Stimulated activated CD4-positive, alpha-beta T cell treated with anti-CD3 and anti-CD28 coated beads, Interleukin-12 subunit alpha, Interleukin-12 subunit beta, amount 100 ng/mL, for 4 hours (primary cell): Measurements from ENCODE around the gene TPRG1.

Experiments used
- DNase-seq: peaks from one replicate; pipeline ENCODE4 v3.0.0-alpha.2; 2020

The TPRG1 gene

DNA sequence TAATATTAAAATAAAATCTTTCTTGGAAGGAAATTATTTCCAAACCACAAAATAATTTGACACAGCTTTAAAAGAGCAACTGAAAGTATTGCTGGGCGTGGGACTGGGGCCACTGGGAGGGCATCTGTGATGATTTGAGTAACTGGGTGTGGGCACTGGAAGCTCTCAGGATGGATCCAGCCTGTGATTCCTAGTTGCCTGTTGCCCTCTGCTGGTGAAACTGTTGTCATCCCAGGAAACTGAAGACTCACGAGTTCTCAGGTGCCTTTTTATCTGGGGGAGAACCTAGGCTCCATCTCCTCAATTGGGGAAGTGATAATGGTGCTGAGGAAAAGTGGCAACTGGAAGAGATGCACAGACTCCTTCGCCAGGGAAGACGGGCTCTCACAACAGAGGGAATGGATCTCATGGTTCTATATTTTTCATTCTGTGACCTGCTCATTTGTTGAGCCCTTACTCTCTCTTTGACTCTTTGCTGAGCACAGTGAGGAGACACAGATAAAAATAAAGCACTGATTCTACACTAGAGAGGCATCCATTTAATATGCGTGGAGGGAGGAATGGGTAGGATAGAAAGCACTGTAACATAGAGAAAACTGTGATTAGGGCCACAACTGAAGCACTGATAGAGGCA, 61.6 kb downstream of the TPRG1 start:
- DNase-seq: no peak

DNA sequence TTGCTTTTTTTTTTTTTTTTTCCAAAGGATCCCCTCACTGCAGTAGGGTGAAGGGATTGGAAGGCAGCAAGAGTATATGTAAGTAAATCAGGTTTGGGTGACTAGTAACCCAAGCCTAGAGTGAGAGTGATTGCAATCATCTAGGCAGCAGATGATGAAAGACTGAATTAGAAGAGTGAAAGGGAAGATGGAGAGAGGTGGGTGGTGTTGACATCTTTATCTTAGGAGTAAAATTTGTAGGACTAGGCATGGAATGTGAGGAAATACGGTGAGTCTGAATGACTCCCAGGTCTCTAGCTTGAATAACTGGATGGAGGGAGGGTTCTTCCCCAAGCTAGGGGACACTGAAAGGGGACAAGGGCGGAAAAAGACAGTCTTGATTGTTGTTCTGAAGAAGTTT, 63.4 kb downstream of the TPRG1 start:
- DNase-seq: no peak

DNA sequence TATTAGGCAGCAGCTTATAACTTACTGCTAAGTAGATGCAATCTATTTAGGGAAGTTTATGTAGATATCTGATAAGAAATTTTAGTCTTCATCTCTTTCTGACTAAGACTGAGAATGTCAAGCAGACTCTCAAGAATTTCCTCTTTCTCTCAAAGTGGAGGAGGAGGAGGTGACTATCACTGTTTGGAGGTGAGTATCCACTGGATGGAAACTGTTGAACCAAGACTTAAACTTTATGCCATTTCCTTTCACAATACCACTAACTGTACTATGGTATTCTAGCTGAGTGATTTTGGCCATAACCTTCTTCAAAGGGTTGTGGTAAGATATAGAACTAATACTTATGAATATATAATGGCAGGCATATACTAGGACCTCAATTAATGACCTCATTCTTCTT, 64.6 kb downstream of the TPRG1 start:
- no peak for DNase-seq

DNA sequence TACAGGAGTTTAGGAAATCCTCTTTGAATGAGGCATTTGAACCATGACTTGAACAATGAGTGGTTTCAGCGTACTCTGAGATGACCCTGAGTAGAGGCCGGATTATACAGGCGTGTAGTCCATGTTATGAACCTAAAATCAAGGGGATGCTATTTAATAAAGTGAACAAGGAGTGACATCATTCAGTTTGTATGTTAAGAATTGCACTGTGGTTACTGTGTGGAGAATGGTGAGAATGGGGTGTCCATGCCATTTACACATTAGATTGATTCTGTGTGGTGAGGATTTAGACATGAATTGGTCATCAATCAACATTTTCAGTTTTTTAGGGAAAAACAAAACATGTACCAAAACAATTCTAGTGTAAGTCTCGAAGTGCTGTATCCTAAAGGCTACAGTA, 65.8 kb downstream of the TPRG1 start:
- no peak for DNase-seq

DNA sequence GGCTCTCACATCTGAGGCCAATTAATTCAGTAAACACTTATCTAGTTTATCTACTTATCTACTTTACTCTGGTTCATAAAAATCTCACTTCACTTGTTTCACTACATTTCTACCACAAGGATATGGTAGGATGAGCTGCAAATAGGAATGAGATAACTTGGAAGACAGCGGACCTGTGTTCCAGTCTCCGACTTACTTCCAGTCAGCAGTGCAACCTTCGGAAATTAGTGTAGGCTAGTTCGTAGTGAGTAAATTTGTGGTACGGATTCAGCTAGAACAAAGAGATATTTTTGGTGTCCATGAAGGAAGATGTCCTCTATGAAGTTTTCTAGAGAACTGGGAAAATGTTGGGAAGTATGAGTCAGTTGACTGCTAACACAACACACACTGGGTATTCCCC, 66.3 kb downstream of the TPRG1 start:
- DNase-seq: no peak

DNA sequence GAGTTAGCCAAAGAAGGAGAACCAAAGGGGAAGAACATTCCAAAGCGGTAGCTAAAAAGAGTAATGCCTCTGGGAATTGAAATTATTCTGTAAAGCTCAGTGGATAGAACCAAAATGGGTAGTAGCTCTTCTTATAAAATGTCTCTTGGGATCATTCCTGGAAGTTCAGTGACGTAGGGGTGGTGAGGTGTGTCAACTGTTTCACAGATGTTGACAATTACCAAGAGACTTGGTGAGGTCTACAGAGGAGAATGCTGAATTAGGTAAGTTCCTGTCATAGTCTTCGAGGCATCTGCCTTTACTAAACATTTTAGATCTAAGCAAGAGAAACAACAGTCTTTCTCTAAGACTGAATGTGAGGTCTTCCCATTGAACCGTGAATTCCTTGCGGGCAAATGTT, 67.8 kb downstream of the TPRG1 start:
- DNase-seq: no peak

DNA sequence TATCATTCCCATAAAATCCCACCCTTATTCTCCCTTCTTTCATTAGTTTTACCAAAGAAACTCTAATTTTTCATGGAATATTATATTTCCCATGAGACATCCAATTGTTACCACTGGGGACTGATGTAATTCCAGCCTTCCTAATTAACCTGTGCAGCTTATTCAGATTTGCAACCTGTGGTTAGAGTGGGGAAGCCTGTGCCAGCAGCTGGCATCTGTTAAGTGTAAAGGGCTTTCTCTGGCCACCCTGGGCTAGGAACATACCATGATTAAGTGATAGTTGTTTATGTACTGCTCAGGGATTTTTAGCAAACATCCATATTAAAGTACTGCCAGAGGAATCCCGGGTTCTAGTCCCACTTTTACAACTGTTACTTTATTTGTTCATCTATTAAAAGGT, 78.2 kb downstream of the TPRG1 start:
- DNase-seq: no peak

DNA sequence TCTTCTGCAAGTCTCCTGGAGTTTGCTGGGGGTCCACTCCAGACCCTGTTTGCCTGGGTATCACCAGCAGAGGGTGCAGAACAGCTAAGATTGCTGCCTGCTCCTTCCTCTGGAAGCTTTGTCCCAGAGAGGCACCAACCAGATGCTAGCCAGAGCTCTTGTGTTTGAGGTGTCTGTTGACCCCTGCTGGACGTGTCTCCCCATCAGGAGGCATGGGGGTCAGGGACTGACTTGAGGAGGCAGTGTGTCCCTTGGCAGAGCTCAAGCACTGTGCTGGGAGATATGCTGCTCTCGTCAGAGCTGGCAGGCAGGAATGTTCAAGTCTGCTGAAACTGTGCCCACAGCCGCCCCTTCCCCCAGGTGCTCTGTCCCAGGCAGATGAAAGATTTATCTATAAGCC, 86.5 kb downstream of the TPRG1 start:
- DNase-seq: no peak

DNA sequence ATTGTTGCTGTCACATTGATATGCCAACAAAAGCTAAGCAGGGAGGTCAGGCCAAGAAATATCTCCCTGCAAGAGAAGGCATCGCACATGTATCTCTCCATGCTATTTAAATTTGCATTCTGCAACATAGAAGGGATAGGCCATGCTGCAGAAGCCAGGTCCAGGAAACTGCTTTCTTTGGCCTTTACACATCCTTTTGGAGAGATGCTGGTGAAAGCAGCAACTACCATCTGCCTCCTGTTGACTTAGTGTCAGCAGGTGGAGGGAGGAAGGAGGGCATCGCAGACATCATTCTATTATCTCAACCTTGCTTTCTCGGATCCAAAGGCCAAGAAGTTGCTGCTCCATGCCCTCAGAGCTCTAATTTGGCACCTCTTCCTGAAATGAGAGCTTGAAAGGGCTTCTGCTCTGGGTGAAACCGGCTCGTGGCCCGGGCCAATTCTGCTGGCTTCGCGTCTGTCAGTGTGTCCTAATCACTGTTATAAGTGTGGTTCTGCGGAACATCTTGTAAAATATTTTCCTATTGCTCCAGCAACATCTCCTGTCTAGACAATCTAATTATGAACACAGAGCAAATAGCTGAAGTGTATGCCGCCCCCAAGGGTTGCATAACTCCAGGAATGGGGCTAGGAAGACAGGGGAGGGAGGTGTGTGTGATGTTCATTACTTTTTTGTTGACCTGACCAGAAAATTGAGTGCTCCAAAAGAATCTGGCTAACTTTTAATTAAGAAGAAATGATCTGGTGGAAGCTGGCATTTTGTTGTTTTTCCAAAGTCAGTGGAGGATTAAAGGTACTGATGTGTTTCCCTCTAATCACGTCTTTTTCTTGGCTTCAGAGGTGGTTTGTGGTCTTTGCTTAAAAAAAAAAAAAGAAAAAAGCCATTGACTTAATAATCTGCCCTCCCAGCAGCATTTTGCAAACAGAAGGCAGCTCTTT, 89.1 kb downstream of the TPRG1 start:
- no peak for DNase-seq

DNA sequence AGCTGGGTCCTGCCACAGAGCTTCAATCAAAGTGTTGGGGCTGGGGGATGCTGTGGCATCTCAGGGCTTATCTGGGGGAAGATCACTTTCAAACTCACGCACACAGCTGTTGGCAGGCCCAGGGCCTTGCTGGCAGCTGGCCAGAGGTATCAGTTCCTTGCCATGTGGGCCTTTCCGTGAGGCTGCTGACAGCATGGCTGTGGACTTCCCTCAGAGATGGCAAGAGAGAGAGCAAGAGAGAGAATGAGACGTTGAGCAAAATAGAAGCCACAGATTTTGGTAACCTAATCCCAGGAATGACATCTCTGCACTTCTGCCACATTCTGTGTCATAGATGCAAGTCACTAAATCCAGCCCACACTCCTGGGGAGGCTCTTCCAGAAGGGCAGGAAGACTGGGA, 91.0 kb downstream of the TPRG1 start:
- DNase-seq: no peak

DNA sequence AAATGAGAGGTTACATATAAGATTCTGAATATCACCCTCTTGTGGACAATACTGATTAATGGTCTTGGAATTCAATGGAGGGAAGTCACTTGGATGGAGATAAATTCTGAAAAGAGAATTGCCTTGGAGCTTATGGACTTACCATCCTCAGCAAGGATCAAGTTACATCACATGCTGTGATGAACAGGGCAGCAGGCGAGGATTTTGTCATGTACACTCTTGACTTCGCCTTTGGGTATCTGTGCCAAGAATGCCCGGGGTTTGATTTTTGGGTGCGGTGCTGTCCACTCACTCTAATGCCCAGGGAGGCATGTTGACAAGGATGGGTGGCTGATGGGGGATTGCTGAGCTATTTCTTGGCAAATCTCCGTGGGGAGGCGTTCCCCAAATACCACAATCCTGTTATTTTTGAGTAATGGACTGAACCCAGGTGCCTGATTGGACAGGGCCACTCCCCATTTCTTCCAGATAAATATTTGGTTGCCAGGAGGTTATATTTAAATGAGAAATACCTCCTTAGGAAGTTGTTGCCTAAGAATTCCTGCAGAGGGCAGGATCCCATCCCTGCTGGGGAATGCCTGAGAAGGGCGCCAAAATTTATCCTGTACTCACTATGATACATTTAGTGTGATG, 96.3 kb downstream of the TPRG1 start:
- DNase-seq: no peak

DNA sequence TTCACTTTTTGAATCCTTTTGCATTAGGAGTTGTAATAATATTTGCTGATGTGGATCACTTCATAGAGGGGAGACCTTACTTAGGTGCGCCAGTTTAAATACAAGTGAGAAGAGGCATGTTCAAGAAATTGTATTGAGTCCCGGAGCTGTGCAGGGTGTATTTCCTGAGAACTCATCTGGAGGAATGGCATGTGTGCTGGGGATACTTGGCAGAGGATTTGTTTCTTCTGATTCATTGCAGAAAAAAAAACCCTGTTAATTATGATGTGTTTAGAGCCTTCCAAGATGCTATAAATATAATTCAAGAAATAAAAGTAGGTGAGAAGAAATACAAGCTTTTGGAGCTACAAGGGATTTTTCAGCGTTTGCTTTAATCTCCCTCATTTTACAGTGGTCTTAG, 97.6 kb downstream of the TPRG1 start:
- DNase-seq: no peak

DNA sequence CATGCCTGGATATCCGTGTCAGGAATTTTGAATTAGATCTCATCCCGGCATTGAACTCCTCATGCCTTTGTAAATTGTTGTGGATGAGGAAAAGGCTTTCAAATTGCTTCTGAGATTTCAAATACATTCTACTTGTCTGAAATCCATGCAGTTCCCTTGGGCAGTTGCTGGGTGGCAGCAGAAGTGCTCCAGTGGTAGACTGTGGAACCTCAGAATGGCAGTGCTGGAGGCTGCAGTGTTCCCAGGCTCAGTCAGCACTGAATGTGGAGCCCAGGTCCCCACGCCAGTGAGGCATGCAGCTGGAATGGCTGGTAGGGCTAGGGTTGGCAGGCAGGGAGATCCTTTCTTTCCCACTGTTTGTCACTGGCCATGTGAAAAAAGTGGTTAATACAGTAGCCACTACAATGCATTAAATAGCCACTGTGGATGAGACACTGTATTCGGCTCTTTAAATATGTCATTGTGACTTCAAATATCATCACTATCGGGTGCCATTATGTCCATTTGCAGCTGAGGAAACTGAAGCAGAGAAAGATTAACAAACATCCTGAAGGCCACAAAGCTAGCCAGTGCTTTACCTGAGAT, 98.6 kb downstream of the TPRG1 start:
- peak; percentile 25 for DNase-seq

DNA sequence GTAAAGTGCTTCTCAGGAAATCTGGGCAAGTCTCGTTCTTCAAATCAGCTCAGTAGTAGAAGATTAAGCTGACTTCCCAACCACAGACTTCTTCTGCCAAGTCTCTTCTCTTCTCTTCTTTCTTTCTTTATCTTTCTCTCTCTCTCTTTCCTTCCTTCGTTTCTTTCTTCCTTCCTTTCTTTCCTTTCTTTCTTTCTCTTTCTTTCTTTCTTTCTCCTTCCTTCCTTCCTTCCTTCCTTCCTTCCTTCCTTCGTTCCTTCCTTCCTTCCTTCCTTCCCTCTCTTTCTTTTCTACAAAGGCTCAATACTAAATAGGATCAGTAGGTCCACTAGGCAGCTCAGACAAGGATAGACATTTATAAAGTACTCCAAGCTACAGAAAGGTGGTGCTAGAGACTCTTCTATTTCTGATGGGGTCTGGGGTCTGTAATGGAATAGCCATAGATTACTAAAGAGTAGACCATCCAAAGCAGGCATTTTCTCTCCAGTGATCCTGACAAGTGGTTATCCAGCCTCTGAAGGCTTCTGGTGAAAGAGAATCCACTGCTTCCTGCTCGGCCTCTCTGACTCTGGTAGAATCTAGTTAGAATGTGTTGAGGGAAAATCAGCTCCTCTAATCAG, 100.8 kb downstream of the TPRG1 start:
- DNase-seq: no peak

DNA sequence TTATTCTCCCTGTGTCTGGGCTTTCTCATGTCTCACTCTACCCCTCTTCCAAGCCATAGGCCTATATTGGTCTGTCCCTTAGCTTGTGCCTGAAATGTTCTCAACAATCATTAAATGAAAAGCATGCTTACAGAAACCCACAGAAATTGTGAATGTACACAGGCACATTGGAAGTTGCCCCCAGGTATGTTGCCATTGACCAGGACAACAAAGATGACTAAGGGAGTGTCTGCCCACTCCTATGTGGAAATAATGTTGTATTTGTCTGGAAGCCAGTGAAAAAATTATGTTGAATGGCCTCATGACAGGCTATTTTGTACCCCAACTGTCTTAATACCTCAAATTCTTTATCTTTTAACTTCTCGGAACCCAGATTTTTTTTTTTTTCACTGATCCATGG, 102.0 kb downstream of the TPRG1 start:
- no peak for DNase-seq

DNA sequence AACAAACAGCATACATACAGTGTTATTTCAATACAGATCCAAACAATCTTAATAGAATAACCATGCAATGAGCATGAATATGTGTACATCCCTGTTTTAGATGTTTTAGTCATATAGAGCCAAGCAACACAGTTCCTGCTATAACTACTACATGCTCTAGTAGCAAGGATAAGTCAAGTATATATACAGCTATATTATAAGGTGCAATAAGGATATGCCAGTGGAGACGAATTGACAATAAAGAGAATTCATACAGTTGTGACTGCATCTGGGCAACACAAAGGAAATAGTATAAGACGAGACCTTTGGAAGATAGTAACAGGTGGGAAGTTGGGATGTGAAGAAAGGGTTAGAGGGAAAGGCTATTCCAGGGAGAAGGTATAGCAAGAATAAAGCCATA, 103.4 kb downstream of the TPRG1 start:
- no peak for DNase-seq

DNA sequence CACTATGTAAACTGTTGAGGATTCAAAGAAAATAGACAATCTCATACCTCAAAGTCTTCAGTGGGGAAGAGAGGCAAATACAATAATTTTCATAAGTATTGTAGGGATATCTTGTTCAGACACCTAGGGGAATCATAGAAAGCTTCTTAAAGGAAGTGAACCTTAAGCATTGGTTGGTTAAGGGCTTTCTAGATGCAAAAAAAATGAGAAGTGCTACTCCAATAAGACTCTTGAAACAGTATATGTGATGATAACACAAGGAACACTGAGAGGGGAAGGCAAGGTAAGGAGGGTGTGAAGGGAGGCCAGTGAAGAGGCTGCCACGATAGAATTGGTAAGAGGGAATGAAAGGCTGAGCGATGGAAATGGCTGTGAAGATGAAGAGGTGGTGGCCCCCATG, 104.1 kb downstream of the TPRG1 start:
- DNase-seq: no peak

DNA sequence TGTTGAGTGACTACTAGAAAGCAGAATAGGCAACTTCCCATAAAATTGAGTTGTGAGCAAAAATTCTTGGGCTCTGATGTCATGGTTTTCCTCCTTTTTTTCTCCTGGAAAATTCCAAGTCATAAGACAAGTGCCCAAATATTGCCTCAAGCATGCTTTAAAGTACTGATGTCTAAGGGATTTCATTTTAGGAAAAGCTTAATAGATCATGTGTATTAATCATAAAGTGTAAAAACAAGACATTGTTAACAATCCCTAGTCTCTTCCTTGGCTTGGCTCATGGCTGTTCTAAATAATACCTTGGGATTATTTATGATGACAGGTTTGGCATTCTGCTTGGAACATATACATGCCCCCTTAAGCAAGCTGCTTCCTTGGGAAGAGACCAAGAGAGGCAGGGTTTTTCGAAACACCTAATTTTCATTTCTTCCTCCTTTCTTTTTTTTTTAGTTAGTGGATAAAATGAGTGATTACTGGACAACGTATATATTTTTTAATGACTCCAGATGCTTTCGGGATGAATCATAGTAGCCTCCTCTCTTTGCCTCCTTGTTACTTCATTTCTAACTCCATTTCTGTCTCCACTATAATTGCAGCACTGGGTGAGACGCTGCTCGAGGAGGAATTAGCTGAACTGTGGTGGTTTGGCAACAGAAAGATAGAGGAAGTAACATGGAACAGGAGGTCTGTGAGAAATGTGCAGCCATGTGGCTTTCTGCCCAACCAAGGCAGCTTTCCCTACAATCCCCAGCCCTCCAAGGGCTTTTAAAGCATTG, 104.9 kb downstream of the TPRG1 start:
- DNase-seq: no peak

DNA sequence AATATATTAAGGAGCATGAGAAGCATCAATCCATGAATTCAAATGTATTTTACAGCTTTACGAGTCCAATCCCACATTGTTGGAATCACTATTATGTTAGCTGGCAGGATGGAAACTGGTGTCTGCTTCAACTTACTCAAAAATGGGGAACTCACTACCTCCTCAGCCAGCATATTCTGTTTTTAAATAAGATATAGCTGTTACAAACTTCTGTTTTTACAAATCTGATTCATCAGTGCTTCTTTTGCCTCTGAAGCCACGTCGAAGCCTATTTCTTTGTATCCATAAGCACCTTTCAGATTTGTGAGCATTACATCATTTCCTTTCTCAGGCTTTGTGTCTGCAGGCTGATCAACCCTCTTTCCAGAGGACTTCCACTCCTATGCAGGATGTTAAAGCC, 105.9 kb downstream of the TPRG1 start:
- DNase-seq: no peak

DNA sequence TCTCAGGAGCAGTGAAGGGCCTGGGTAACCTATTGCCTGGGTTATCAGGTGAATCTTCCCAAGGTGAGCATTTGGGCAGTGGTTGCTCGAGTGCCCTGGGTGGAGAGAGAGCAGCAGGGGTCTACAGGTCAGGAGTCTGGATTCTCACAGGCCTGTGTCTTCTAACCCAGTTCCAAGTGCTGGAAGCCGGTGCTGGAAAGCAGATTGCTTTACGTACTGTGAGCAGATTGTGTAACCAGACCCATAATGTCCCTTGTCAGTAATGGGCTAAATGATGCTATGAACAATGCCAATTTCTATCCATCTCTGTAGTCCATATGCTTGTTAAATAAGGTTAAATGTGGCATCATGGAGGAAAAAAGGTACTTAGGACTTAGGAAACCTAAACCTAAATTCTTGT, 106.5 kb downstream of the TPRG1 start:
- DNase-seq: no peak

DNA sequence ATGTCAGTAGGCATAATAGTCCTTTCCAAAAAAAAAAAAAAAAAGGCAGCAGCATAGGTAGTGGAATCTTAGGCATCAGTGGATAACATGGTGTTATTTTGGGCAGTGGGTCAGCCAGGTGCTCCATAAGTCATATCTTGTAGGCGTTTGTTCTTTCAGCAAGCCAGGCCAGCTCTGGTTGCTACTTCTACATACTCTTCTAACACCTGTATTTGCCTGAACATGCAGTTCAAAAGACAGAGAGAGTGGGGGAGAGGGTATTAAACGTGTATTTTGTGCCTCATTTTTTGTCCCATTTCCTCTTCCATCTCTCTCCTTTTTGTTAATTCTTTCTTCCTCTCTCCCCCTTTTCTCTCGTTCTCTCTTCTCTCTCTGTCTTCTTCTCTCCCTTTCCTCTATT, 110.4 kb downstream of the TPRG1 start:
- DNase-seq: no peak

DNA sequence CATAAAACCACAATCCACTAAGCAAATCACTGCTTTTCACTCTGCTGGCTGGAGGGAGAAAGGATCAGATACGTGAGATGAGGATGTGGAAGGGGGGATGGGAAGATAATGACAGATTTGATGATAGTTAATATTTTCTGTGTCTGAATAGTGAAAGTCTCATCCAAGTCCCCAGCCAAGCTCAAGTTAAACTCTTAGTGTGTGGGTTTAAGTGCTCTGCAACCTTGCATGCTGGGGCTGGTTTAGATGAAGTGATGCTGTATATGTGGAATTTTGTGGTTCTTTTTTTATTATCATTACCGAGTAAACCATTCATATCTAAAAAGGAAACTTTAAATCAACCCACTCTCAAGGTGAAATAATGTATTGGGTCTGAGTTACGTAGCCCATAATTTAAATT, 111.0 kb downstream of the TPRG1 start:
- no peak for DNase-seq

DNA sequence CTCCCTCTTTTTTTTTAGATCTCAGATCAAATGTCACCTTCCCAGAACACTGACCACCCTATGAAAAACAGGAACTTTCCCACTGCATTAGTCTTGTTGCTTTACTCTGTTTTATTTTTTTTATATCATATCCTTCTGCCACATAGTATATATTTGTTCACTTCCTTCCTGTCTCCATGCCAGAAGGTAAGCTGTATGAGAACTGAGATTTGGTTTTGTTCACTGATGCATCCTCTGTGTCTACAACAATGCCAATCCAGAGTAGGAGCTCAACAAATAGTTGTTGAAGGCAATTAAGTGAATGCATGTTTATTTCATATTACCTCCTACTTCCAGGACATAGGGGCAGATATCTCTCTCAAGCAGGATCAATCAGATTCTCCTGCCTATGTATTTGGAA, 114.4 kb downstream of the TPRG1 start:
- DNase-seq: no peak
